Measurements from ENCODE around the gene OXCT1. TPM values are rescaled to one million over a fixed set of nuclear protein-coding genes. Genes with fewer than 3 reads are reported as not detected.

Gene OXCT1
- total RNA-seq, 2 experiments from 2014 or later = 65.0 to 70.5 TPM

GRCh38 chr5:41827792-41828191, 42.4 kb downstream of the OXCT1 start:
- CTCF ChIA-PET = interaction anchor here (1.2 kb wide), 2 partner anchors 29 to 177 kb away, joined by 3 read pairs; no protein-coding TSS in a partner anchor
- Mint-ChIP-seq H3K27me3 (no peaks in the 10 kb centered on the region), H3K4me3 (no peak overlapping the region), H3K27ac (no peak overlapping the region), H3K36me3 (ENCODE audit: low read depth) (peaks cover 62% of the 10 kb centered on the region), H3K4me1 (ENCODE audit: low read depth) (peaks cover 14% of the 10 kb centered on the region), H3K9me3 (no peaks in the 10 kb centered on the region)
- ATAC-seq (no peak), DNase-seq (no peak)
- intact Hi-C loops (cut with micrococcal nuclease) = no loop called here
- POLR2A ChIA-PET = interaction anchor here (1.2 kb wide), 1 partner anchor 22 kb away, joined by 3 read pairs; no protein-coding TSS in a partner anchor
- TF ChIP-seq CTCF (IDR thresholded peaks at IDR 0.05) = no peak

GRCh38 chr5:41822036-41822435, 48.2 kb downstream of the OXCT1 start:
- H3K4me1 Mint-ChIP-seq (ENCODE audit: low read depth) = peaks cover 7% of the 10 kb centered on the region
- H3K9me3 Mint-ChIP-seq = no peaks in the 10 kb centered on the region
- ATAC-seq (no peak), DNase-seq (no peak)
- POLR2A ChIA-PET = interaction anchor here (0.9 kb wide), 1 partner anchor 9 kb away, joined by 3 read pairs; no protein-coding TSS in a partner anchor
- no peaks in the 10 kb centered on the region for H3K27me3 Mint-ChIP-seq
- TF ChIP-seq CTCF (IDR thresholded peaks at IDR 0.05) = no peak
- H3K36me3 Mint-ChIP-seq (ENCODE audit: low read depth) = peaks cover 58% of the 10 kb centered on the region
- intact Hi-C loops (cut with micrococcal nuclease) = no loop called here
- H3K27ac Mint-ChIP-seq = no peak overlapping the region
- H3K4me3 Mint-ChIP-seq = no peak overlapping the region
- CTCF ChIA-PET = interaction anchor here (1.6 kb wide), 1 partner anchor 34 kb away, joined by 4 read pairs; no protein-coding TSS in a partner anchor

- H3K36me3 Mint-ChIP-seq (ENCODE audit: low read depth) = peaks cover 53% of the 10 kb centered on the region
- ChIA-PET CTCF (no interaction called here), POLR2A (no interaction called here)
- H3K4me1 Mint-ChIP-seq (ENCODE audit: low read depth) = peaks cover 7% of the 10 kb centered on the region
- no peak overlapping the region for H3K27ac Mint-ChIP-seq
- DNase-seq (no peak), ATAC-seq (no peak)
- no peaks in the 10 kb centered on the region for H3K9me3 Mint-ChIP-seq
- intact Hi-C loops (cut with micrococcal nuclease) = no loop called here
- no peaks in the 10 kb centered on the region for H3K27me3 Mint-ChIP-seq
- TF ChIP-seq CTCF (IDR thresholded peaks at IDR 0.05) = no peak
- no peak overlapping the region for H3K4me3 Mint-ChIP-seq
Observed at GRCh38 chr5:41821051-41821450, 49.2 kb downstream of the OXCT1 start.

- ChIA-PET POLR2A (interaction anchor here (0.9 kb wide), 1 partner anchor 18 kb away, joined by 3 read pairs; no protein-coding TSS in a partner anchor), CTCF (no interaction called here)
- H3K36me3 Mint-ChIP-seq (ENCODE audit: low read depth) = peaks cover 47% of the 10 kb centered on the region
- H3K27me3 Mint-ChIP-seq = no peaks in the 10 kb centered on the region
- no peaks in the 10 kb centered on the region for H3K9me3 Mint-ChIP-seq
- ATAC-seq = no peak
- peaks cover 7% of the 10 kb centered on the region for H3K4me1 Mint-ChIP-seq (ENCODE audit: low read depth)
- no peak overlapping the region for H3K4me3 Mint-ChIP-seq
- no peak for TF ChIP-seq CTCF (IDR thresholded peaks at IDR 0.05)
- H3K27ac Mint-ChIP-seq = no peak overlapping the region
- no peak for DNase-seq
- intact Hi-C loops (cut with micrococcal nuclease) = no loop called here
Observed at GRCh38 chr5:41820150-41820549, 50.1 kb downstream of the OXCT1 start.

GRCh38 chr5:41817625-41818301, 52.5 kb downstream of the OXCT1 start:
- Mint-ChIP-seq H3K27me3 (no peaks in the 10 kb centered on the region), H3K4me3 (no peak overlapping the region), H3K36me3 (ENCODE audit: low read depth) (peaks cover 34% of the 10 kb centered on the region), H3K4me1 (ENCODE audit: low read depth) (peaks cover 15% of the 10 kb centered on the region), H3K27ac (no peak overlapping the region), H3K9me3 (peaks cover 2% of the 10 kb centered on the region)
- intact Hi-C loops (cut with micrococcal nuclease) = no loop called here
- ATAC-seq (no peak), DNase-seq (no peak)
- CTCF ChIA-PET = interaction anchor here (0.7 to 1.0 kb wide), 2 partner anchors 26 to 512 kb away, joined by 3 read pairs; no protein-coding TSS in a partner anchor
- TF ChIP-seq CTCF (IDR thresholded peaks at IDR 0.05) = no peak
- POLR2A ChIA-PET = no interaction called here
